HG03025 (cell line): ENCODE measurements around the gene GFOD2.
"Not testable (repeated sequence)": the region's sequence is repeated elsewhere in the genome, so short reads cannot be mapped to it uniquely, and the experiment has no call there.

ENCODE experiments used
- ATAC-seq: cut with Tn5 transposase; IDR thresholded peaks from one replicate; pipeline ENCODE4 v1.9.1; 2021; ENCODE audit warnings: mild to moderate bottlenecking, moderate library complexity; ENCODE audit not compliant: unreplicated experiment, low FRiP score

GFOD2 gene, protein sequence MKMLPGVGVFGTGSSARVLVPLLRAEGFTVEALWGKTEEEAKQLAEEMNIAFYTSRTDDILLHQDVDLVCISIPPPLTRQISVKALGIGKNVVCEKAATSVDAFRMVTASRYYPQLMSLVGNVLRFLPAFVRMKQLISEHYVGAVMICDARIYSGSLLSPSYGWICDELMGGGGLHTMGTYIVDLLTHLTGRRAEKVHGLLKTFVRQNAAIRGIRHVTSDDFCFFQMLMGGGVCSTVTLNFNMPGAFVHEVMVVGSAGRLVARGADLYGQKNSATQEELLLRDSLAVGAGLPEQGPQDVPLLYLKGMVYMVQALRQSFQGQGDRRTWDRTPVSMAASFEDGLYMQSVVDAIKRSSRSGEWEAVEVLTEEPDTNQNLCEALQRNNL

GRCh38 chr16:67719048-67719777, at the start of gene GFOD2:
TSS of gene GFOD2 (minus strand) at chr16:67719316. CDS start at chr16:67685715, 33,601 bp downstream.
- ATAC-seq, result peak; percentile 79

DNA sequence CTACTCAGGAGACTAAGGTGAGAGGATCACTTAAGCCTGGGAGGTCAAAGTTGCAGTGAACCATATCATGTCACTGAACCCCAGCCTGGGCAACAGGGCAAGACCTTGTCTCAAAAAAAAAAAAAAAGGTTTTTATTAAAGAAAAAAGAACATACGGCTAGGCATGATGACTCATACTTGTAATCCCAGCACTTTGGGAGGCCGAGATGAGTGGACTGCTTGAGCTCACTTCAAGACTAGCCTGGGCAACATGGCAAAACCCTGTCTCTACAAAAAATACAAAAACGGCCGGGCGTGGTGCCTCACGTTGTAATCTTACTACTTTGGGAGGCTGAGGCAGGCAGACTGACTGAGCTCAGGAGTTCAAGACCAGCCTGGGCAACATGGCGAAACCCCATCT, 48.8 kb upstream of the GFOD2 start:
- ATAC-seq, result no peak

- no peak for ATAC-seq
Measured at GRCh38 chr16:67766291-67766690, 47.2 kb upstream of the GFOD2 start.

DNA sequence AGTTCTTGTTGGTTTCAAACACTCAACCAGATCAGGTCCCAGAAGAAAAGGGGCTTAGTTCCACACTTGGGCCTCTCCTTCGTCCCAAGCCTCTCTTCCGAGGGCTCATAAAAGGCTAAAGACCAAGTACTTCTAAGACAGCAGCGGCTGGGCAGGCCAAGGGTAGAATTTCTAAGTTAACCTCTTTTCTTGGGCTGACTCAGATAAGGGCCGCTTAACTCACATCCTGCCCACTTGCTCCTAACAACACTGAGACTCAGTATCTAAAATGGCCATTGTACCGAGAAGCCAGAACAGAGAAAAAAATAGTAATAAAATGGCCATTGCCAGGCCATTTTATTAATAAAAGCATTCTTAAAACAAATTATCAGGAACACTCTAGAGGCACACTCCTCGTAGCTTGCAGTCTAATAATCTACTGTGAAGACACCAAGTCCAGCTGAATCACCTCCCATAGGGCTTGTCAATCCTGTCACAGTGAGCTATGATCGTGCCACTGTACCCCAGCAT, 45.1 kb upstream of the GFOD2 start:
- ATAC-seq, result no peak

DNA sequence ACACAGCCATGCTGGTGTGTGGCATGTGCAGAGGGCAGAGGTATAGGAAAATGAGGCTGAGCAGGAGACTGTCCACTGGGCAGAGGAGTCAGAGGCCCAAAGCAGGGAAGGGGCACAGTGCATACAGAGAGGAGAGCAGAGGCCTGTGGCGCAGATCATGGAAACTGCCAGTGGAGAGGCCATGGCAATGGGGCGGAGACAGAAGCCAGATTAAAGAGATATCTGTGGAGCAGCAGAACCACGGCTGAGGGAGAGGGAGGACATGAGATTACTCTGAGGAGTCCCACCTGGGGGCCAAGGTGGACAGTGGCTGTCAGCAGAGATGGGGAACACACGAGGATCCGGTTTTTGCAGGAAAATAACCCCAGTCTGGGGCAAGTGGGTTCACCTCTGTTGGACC, 44.0 kb upstream of the GFOD2 start:
- no peak for ATAC-seq

DNA sequence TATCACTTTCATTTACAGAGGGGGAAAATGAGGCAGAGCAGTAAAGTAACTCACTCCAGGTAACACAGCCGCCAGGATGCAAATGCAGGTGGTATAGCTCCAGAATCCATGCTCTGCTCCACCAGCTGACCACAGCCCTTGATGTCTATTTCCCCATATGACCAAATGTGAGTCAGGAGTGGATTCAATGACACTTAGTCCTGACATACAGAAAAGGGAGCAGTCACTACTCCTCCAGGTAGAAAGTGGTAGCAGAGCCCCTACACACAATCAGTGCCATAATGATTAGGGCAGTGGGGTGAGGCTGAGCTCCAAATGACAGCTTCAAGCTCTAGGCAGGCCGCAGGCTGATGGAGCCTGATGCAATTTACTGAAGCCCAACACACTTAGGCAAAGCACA, 43.3 kb upstream of the GFOD2 start:
- no peak for ATAC-seq

- ATAC-seq, result no peak
Measured at GRCh38 chr16:67761924-67762323, 42.8 kb upstream of the GFOD2 start.

- ATAC-seq, result no peak
Measured at GRCh38 chr16:67760956-67761230, 41.8 kb upstream of the GFOD2 start.

DNA sequence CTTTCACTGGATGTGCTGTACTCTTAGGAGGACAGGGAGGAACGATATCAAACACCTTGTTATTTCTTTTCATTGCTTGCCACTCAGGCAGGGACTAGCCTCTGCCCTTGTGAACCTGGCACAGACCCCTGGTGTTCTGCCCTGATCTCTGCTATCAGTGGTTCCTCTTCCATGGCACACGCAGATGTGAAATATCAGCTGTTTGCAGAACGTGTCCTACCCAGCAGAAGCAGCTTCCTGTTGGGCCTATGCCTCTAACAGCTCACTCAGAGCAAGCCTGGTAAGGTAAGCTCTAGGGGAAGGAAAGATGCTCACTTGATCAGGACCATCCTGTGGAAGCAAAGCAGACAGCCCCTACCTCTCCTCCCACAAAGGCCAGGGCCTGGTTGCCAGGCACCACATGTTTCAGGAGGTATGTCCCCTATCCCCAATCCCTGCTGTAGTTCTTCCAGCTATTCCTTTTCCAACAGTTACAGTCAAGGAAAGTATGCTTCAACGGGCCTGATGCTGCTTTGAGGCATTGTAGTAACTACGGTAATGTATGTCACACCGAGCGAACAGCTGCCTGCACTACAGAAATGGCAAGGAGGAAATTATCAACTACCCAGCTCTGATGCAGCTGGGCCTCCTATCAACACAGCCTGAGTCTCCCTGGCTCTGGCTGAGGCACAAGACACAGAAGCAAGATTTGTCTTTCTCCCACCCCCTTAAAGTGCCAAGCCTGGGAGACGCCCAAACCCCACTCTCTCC, 41.3 kb upstream of the GFOD2 start:
- no peak for ATAC-seq

DNA sequence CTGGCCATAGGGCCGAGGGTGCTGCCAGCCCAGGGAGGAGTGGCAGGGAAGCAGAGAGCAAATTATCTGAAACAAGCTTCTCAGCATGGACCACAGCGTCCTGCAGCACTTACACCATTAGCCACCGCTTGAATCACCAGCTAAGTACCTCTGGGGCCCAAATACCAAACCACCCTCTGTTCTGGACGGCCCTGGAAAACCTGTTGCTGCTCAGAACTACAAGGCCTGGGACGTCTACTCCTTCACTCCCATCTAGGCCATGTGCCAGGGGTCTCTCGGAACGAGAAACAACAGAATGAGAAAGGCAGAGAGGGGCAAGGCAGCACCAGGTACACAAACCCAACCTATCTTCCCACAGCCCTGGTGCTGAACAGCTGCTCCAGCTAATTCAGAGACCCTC, 39.9 kb upstream of the GFOD2 start:
- no peak for ATAC-seq

- ATAC-seq, result no peak
Measured at GRCh38 chr16:67758006-67758405, 38.9 kb upstream of the GFOD2 start.

DNA sequence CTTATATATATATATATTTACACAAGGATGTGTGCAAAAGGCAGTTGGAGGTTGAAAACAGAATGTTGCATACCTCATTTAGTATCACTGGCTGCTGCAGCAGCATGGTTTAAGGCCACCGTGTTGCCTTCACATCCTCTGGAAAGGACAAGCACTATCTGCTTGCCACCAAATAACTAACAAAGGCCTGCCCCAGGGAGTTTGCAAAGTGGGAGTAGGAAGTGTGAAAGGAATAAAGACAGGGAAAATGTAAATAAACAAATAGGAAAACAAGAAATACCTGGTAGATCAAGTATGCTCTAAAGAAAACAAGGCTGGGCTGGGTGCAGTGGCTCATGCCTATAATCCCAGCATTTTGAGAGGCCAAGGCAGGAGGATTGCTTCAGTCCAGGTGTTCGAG, 33.5 kb upstream of the GFOD2 start:
- no peak for ATAC-seq

- not testable (repeated sequence) for ATAC-seq
Measured at GRCh38 chr16:67751331-67751730, 32.2 kb upstream of the GFOD2 start.

DNA sequence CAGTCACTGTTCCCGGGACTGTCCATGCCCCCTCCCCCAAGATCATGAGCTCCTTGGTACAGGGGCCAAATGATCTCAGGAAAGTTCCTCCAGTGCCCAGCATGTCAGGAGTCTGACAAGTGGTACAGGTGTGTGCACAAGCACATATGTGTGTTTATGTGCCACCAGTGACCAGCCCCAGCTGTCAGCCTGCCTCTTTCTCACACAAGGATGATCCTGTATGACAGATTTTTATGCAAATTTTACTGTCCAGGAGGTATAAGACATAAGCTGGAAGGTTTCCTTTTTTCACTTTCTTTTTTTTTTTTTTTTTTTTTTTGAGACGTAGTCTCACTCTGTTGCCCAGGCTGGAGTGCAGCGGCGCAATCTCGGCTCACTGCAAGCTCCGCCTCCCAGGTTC, 31.4 kb upstream of the GFOD2 start:
- ATAC-seq, result no peak

DNA sequence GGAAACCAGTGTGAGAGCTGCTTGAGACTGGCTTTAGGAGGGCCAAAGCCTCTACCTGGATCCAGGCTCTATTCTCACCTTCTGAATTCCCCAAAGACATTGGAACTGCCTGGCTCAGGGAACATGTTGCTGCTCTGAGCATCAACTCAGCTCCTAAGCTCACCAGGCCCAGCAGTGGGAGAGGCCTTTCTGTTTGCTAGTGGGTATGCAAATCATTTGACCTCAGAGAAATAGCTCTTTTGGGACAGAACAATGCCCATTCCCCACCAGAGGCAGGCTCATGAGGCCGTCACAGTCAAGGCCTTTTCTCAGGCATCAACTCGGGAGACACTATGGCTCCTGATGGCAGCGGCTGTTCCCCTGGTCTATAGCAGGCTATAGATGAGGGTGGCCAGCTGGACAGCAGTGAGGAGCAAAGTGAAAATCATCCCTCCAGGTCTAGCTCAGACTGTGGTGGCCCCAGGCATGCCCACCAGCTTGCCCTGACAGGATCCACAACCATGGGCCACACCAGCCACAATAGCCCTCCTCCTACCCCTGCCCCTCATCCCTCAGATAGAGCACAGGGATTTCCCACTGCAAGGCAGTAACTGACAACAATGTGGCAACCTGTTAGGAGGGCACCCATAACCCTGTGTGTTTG, 30.4 kb upstream of the GFOD2 start:
- no peak for ATAC-seq

- no peak for ATAC-seq
Measured at GRCh38 chr16:67748834-67749233, 29.7 kb upstream of the GFOD2 start.

GRCh38 chr16:67746846-67747245, 27.7 kb upstream of the GFOD2 start:
- no peak for ATAC-seq

- ATAC-seq, result no peak
Measured at GRCh38 chr16:67741118-67741517, 22.0 kb upstream of the GFOD2 start.

- no peak for ATAC-seq
Measured at GRCh38 chr16:67740391-67740790, 21.3 kb upstream of the GFOD2 start.

GRCh38 chr16:67736858-67737257, 17.7 kb upstream of the GFOD2 start:
- ATAC-seq, result no peak

- no peak for ATAC-seq
Measured at GRCh38 chr16:67734731-67735201, 15.7 kb upstream of the GFOD2 start.
